Esophagus muscularis mucosa (tissue), 3 donors: ENCODE results near the gene STARD13.

Experiments used
- CTCF ChIP-seq, 3 experiments: fragments of 200-600 bp in 2 of 3; fragments of 450-650 bp in 1 of 3; sonication (generic) in 2 of 3; IDR thresholded peaks; one replicate each; pipeline ENCODE4 v1.5.1; 2017 to 2019; ENCODE audit warnings: antibody characterized with exemption in 3 of 3, mild to moderate bottlenecking in 2 of 3, moderate library complexity in 1 of 3
- EP300 ChIP-seq: sonication (generic); formaldehyde crosslinking; IDR thresholded peaks from one replicate; pipeline ENCODE4 v1.6.1; 2017; ENCODE audit warnings: antibody characterized with exemption

- TF ChIP-seq CTCF (IDR thresholded peaks at IDR 0.05) (no peak), EP300 (no peak)
Observed at GRCh38 chr13:33210090-33210489, 75.5 kb downstream of the STARD13 start.
